Liver (tissue), 9 donors: ENCODE results near the gene TTC21A. TPM values are rescaled to one million over a fixed set of nuclear protein-coding genes. Genes with fewer than 3 reads are reported as not detected.

Experiments
- DNase-seq: peaks from one replicate; pipeline ENCODE4 v3.0.0-alpha.2; 2017; ENCODE audit warnings: low spot score
- H3K27ac ChIP-seq, 2 donors: one replicate each; pipeline ENCODE4 v1.7.0; 2013; ENCODE audit warnings: inconsistent platforms in 2 of 2, low read length in 2 of 2, control low read depth in 1 of 2, low read depth in 1 of 2, mild to moderate bottlenecking in 1 of 2
- H3K27me3 ChIP-seq, 4 donors: one replicate each; pipeline versions ENCODE4 v1.6.1 to v1.7.0; 2013; ENCODE audit warnings: low read length in 3 of 4, inconsistent platforms in 1 of 4, mild to moderate bottlenecking in 1 of 4, moderate library complexity in 1 of 4; ENCODE audit not compliant: control insufficient read depth in 4 of 4, insufficient read depth in 4 of 4
- H3K36me3 ChIP-seq, 4 donors: one replicate each; pipeline versions ENCODE4 v1.6.1 to v1.7.0; 2013; ENCODE audit warnings: low read length in 3 of 4, mild to moderate bottlenecking in 3 of 4, low read depth in 1 of 4, moderate library complexity in 1 of 4; ENCODE audit not compliant: control insufficient read depth in 4 of 4, insufficient read depth in 3 of 4
- H3K4me1 ChIP-seq, 4 donors: one replicate each; pipeline versions ENCODE4 v1.6.1 to v1.7.0; 2013; ENCODE audit warnings: low read length in 3 of 4, mild to moderate bottlenecking in 3 of 4, moderate library complexity in 1 of 4; ENCODE audit not compliant: control insufficient read depth in 4 of 4, insufficient read depth in 4 of 4
- H3K4me3 ChIP-seq, 3 donors: one replicate each; pipeline versions ENCODE4 v1.6.1 to v1.7.0; 2013; ENCODE audit warnings: low read length in 3 of 3, control low read depth in 1 of 3, low read depth in 1 of 3, mild to moderate bottlenecking in 1 of 3
- H3K9ac ChIP-seq, 2 donors: one replicate each; pipeline ENCODE4 v1.7.0; 2013; ENCODE audit warnings: low read length in 2 of 2, mild to moderate bottlenecking in 2 of 2, moderate library complexity in 2 of 2, control low read depth in 1 of 2, low read depth in 1 of 2
- H3K9me3 ChIP-seq, 4 donors: one replicate each; pipeline versions ENCODE4 v1.6.1 to v1.7.0; 2013; ENCODE audit warnings: low read length in 3 of 4; ENCODE audit not compliant: control insufficient read depth in 4 of 4
- CTCF ChIP-seq: fragments of 150-350 bp; IDR thresholded peaks from 2 replicates; pipeline ENCODE4 v1.5.1; 2017; ENCODE audit warnings: improper control_type of control experiment, low read depth, low read length; ENCODE audit not compliant: missing input control
- FOXA1 ChIP-seq: IDR thresholded peaks from 2 replicates; pipeline ENCODE4 v1.6.1; 2016; ENCODE audit warnings: antibody characterized with exemption
- FOXA2 ChIP-seq: IDR thresholded peaks from 2 replicates; pipeline ENCODE4 v1.6.1; 2016; ENCODE audit warnings: antibody characterized with exemption
- GABPA ChIP-seq, 2 donors: IDR thresholded peaks in 1 of 2; conservative IDR thresholded peaks in 1 of 2; 2 replicates each; pipeline ENCODE4 v1.6.1; 2016; ENCODE audit warnings: antibody characterized with exemption in 2 of 2, mild to moderate bottlenecking in 1 of 2, moderate library complexity in 1 of 2
- HNF4A ChIP-seq, 2 donors: conservative IDR thresholded peaks; 2 replicates each; pipeline ENCODE4 v1.6.1; 2016; ENCODE audit warnings: antibody characterized with exemption in 2 of 2, mild to moderate bottlenecking in 2 of 2
- HNF4G ChIP-seq: IDR thresholded peaks from 2 replicates; pipeline ENCODE4 v1.6.1; 2016; ENCODE audit warnings: antibody characterized with exemption
- NR2F2 ChIP-seq: IDR thresholded peaks from 2 replicates; pipeline ENCODE4 v1.6.1; 2016; ENCODE audit warnings: antibody characterized with exemption
- SP1 ChIP-seq: IDR thresholded peaks from 2 replicates; pipeline ENCODE4 v1.6.1; 2018; ENCODE audit warnings: antibody characterized with exemption, mild to moderate bottlenecking
- YY1 ChIP-seq: IDR thresholded peaks from 2 replicates; pipeline ENCODE4 v1.6.1; 2016; ENCODE audit warnings: antibody characterized with exemption, mild to moderate bottlenecking
- WGBS: extraction: QIAGEN DNeasy Blood & Tissue Kit; methylation state at CpG from one replicate; pipeline ENCODE4 v1.1.7; 2013; 5-methylcytosine and 5-hydroxymethylcytosine counted together
- polyA plus RNA-seq, 2 donors: library from polyadenylated mRNA; stranded (reverse) in 1 of 2; unstranded in 1 of 2; fragments of 200-250 nt in 1 of 2; fragments of >200 nt in 1 of 2; fragmentation: Nextera tagmentation in 1 of 2; extraction: Ambion mirVana in 1 of 2; gene quantifications; one replicate each; pipeline versions ENCODE4 v1.2.1 to v1.2.3, GENCODE V29; 2013 to 2015
- total RNA-seq, 2 donors: library from RNA; depleted of rRNA; stranded (reverse); fragments of >200 nt; gene quantifications; one replicate each; pipeline ENCODE4 v1.2.3, GENCODE V29; 2014
- TF ChIP-seq, protein P1 (sequence below): IDR thresholded peaks from 2 replicates; pipeline ENCODE4 v1.6.1; 2016; ENCODE audit warnings: antibody characterized with exemption
- TF ChIP-seq, protein P2 (sequence below): IDR thresholded peaks from 2 replicates; pipeline ENCODE4 v1.6.1; 2016; ENCODE audit warnings: antibody characterized with exemption
- TF ChIP-seq, protein P3 (sequence below): IDR thresholded peaks from 2 replicates; pipeline ENCODE4 v1.6.1; 2016; ENCODE audit warnings: antibody characterized with exemption, mild to moderate bottlenecking
- donor health status: healthy.
- donor health status: healthy.
- donor health status: healthy.
- donor health status: healthy.
- donor health status: healthy.

TTC21A gene
- total and polyA plus RNA-seq, 4 donors = 0.28 to 3.3 (median 1.6) TPM

DNA sequence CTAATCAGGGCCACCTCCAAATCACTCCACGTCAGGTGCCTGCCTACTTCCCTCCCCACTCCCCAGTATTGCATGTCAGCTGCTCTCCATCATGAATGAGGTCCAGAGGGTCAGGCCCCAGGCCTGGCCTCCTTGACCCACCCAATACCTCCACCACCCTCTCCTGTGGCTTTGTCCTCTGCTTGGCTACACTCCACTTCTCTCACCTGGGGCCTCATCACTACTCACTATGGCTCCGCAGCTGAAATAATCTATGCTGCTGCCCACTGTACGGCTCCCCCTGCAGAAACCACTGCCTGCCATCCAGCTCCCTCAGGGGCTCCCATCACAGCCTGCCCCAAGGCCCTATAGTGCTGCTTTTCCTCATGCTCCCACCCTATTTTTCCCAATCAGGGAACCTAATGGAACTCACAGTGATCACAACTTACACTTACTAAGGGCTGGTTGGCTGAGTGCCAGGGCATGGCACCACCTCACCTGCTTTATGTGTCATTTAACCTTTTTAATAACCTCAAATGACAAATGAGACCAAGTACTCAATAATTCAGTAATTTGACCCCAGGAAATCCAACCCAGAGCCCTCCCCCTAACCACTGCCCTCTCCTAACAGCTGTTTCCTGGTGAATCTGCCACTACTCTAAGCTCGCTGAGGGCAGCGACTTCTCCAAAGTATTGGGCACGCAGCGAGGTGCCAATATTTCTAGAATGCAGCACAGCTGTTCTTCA is 2.4 kb upstream of the TTC21A start:
- no peak for DNase-seq
- WGBS = 88% methylated on average over 7 of the region's 7 CpGs
- no peak overlapping the region for H3K4me3 ChIP-seq
- no peaks in the 10 kb centered on the region for H3K9me3 ChIP-seq
- TF ChIP-seq YY1 (no peak), NR2F2 (no peak), HNF4G (no peak), CTCF (no peak), HNF4A (conservative IDR thresholded peaks at IDR 0.05) (no peak), SP1 (no peak), FOXA2 (no peak)
- TF ChIP-seq, protein P1, sequence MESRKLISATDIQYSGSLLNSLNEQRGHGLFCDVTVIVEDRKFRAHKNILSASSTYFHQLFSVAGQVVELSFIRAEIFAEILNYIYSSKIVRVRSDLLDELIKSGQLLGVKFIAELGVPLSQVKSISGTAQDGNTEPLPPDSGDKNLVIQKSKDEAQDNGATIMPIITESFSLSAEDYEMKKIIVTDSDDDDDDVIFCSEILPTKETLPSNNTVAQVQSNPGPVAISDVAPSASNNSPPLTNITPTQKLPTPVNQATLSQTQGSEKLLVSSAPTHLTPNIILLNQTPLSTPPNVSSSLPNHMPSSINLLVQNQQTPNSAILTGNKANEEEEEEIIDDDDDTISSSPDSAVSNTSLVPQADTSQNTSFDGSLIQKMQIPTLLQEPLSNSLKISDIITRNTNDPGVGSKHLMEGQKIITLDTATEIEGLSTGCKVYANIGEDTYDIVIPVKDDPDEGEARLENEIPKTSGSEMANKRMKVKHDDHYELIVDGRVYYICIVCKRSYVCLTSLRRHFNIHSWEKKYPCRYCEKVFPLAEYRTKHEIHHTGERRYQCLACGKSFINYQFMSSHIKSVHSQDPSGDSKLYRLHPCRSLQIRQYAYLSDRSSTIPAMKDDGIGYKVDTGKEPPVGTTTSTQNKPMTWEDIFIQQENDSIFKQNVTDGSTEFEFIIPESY = no peak
- TF ChIP-seq, protein P2, sequence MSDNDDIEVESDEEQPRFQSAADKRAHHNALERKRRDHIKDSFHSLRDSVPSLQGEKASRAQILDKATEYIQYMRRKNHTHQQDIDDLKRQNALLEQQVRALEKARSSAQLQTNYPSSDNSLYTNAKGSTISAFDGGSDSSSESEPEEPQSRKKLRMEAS = no peak
- peaks cover 2 to 30% (median 20%) of the 10 kb centered on the region in 4 donors for H3K4me1 ChIP-seq
- H3K36me3 ChIP-seq = peaks cover under 1 to 5% (median 3%) of the 10 kb centered on the region in 4 donors
- no peaks in the 10 kb centered on the region for H3K27me3 ChIP-seq
- H3K27ac ChIP-seq = no peak overlapping the region
- no peak overlapping the region for H3K9ac ChIP-seq

DNA sequence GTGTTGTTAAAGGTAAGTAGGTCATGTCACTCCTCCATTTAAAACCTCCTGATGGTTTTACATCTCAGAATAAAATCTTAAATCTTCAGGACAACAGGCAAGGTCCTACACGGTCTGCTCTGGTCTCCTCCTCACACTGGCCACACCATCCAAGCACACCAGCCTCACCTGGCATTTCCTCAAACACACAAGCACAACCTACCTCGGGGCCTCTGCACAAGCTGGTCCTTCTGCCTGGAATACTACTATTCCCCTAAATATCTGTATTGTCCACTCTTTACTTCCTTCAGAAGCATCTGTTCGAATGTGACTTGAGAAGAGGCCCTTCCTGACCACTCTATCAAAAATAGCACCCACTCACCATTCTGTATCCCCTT is 1.8 kb upstream of the TTC21A start:
- DNase-seq = peak; percentile 3
- H3K9ac ChIP-seq = no peak overlapping the region
- TF ChIP-seq, protein P3, sequence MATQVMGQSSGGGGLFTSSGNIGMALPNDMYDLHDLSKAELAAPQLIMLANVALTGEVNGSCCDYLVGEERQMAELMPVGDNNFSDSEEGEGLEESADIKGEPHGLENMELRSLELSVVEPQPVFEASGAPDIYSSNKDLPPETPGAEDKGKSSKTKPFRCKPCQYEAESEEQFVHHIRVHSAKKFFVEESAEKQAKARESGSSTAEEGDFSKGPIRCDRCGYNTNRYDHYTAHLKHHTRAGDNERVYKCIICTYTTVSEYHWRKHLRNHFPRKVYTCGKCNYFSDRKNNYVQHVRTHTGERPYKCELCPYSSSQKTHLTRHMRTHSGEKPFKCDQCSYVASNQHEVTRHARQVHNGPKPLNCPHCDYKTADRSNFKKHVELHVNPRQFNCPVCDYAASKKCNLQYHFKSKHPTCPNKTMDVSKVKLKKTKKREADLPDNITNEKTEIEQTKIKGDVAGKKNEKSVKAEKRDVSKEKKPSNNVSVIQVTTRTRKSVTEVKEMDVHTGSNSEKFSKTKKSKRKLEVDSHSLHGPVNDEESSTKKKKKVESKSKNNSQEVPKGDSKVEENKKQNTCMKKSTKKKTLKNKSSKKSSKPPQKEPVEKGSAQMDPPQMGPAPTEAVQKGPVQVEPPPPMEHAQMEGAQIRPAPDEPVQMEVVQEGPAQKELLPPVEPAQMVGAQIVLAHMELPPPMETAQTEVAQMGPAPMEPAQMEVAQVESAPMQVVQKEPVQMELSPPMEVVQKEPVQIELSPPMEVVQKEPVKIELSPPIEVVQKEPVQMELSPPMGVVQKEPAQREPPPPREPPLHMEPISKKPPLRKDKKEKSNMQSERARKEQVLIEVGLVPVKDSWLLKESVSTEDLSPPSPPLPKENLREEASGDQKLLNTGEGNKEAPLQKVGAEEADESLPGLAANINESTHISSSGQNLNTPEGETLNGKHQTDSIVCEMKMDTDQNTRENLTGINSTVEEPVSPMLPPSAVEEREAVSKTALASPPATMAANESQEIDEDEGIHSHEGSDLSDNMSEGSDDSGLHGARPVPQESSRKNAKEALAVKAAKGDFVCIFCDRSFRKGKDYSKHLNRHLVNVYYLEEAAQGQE = no peak
- TF ChIP-seq, protein P1 = no peak
- no peak for TF ChIP-seq GABPA (IDR thresholded peaks at IDR 0.05 in 1 of 2, conservative IDR thresholded peaks at IDR 0.05 in 1 of 2)
- no peak for TF ChIP-seq CTCF
- TF ChIP-seq, protein P2 = no peak
- TF ChIP-seq HNF4G = no peak
- TF ChIP-seq FOXA2 = no peak
- TF ChIP-seq FOXA1 = no peak
- no peak for TF ChIP-seq SP1
- H3K4me1 ChIP-seq = peaks cover 2 to 30% (median 20%) of the 10 kb centered on the region in 4 donors
- no peak overlapping the region for H3K27ac ChIP-seq
- no peaks in the 10 kb centered on the region for H3K9me3 ChIP-seq
- H3K4me3 ChIP-seq = no peak overlapping the region
- WGBS = 86% methylated on average over 3 of the region's 3 CpGs
- H3K36me3 ChIP-seq = peaks cover 0 to 4% (median under 1%) of the 10 kb centered on the region in 4 donors
- H3K27me3 ChIP-seq = no peaks in the 10 kb centered on the region
